ENCODE data around the gene CHST11.
A peak's percentile ranks its signal among the peaks of the same experiment; 100 is the strongest.

CHST11 gene

GRCh38 chr12:104434129-104434528, 22.6 kb upstream of the CHST11 start:
- DNase-seq = no peak

GRCh38 chr12:104435175-104435574, 21.6 kb upstream of the CHST11 start:
- DNase-seq = no peak

- DNase-seq = no peak
These were observed 21.0 kb upstream of the CHST11 start for GRCh38 chr12:104435765-104436164.

- no peak for DNase-seq
These were observed 20.0 kb upstream of the CHST11 start for GRCh38 chr12:104436790-104437189.

- no peak for DNase-seq
These were observed 18.6 kb upstream of the CHST11 start for GRCh38 chr12:104438134-104438533.

- no peak for DNase-seq
These were observed 17.6 kb upstream of the CHST11 start for GRCh38 chr12:104439137-104439536.

GRCh38 chr12:104443008-104443407, 13.7 kb upstream of the CHST11 start:
- DNase-seq = no peak

- DNase-seq = no peak
These were observed 9.9 kb upstream of the CHST11 start for GRCh38 chr12:104446646-104447421.

GRCh38 chr12:104448031-104448430, 8.7 kb upstream of the CHST11 start:
- DNase-seq = no peak

GRCh38 chr12:104448451-104448850, 8.3 kb upstream of the CHST11 start:
- DNase-seq = no peak

- DNase-seq = no peak
These were observed 6.0 kb upstream of the CHST11 start for GRCh38 chr12:104450700-104451099.

GRCh38 chr12:104452087-104452486, 4.7 kb upstream of the CHST11 start:
- no peak for DNase-seq

GRCh38 chr12:104453133-104453532, 3.6 kb upstream of the CHST11 start:
- no peak for DNase-seq

GRCh38 chr12:104454997-104455396, 1.8 kb upstream of the CHST11 start:
- no peak for DNase-seq

GRCh38 chr12:104455578-104456416, 951 bp upstream of the CHST11 start:
- no peak for DNase-seq

- DNase-seq = peak; percentile 60
These were observed 400 bp downstream of the CHST11 start for GRCh38 chr12:104456950-104457745.

- peak; percentile 41 for DNase-seq
These were observed 1.3 kb downstream of the CHST11 start for GRCh38 chr12:104457746-104458693.

- no peak for DNase-seq
These were observed 2.1 kb downstream of the CHST11 start for GRCh38 chr12:104458694-104459367.

GRCh38 chr12:104459368-104459909, 2.7 kb downstream of the CHST11 start:
- no peak for DNase-seq

GRCh38 chr12:104460041-104460719, 3.4 kb downstream of the CHST11 start:
- no peak for DNase-seq

Measured in stimulated activated CD4-positive, alpha-beta T cell treated with anti-CD3 and anti-CD28 coated beads, Interleukin-4, amount 100 ng/mL, for 24 hours (primary cell).